DOHH2 (cell line): ENCODE data around the gene C1orf53.

ENCODE experiments used
- CTCF ChIP-seq: fragments of 200-600 bp; sonication (generic); IDR thresholded peaks from one replicate; pipeline ENCODE4 v1.5.1; 2014; ENCODE audit warnings: antibody characterized with exemption, mild to moderate bottlenecking, low read depth, low read length; ENCODE audit not compliant: poor library complexity, severe bottlenecking
- EZH2phosphoT487 ChIP-seq: fragments of 200-600 bp; sonication (generic); IDR thresholded peaks from 2 replicates; pipeline ENCODE4 v1.6.1; 2017; ENCODE audit warnings: borderline replicate concordance, mild to moderate bottlenecking, antibody characterized with exemption, low read length, moderate library complexity, mixed read lengths

GRCh38 chr1:197902454-197903195, at the start of gene C1orf53:
- TF ChIP-seq CTCF (no peak), EZH2phosphoT487 (no peak)
